K562 (cell line): ENCODE data around the gene SH3YL1. TPM values are rescaled to one million over a fixed set of nuclear protein-coding genes. Genes with fewer than 3 reads are reported as not detected.
A peak's percentile ranks its signal among the peaks of the same experiment; 100 is the strongest.

ENCODE experiments used
- ATAC-seq: fragments of 200-7000 bp; cut with Tn5 transposase; 3 replicates; pipeline ENCODE4 v1.9.1; 2020; ENCODE audit warnings: moderate library complexity
- BruUV-seq: library from RNA; stranded (reverse); fragments of 400-500 nt; replicated peaks from 2 replicates; lab custom pipeline; 2021; lab: Mats Ljungman, UMichigan
- CTCF ChIA-PET: fragments of 300-600 bp; formaldehyde crosslinking; extraction: SDS; loops from one replicate; lab custom pipeline; 2021; ENCODE audit warnings: low intra/inter-chr PET ratio; lab: Yijun Ruan, JAX
- POLR2A ChIA-PET: fragments of 300-600, 350-650 bp; sonication (Branson Sonifier 250); formaldehyde crosslinking; extraction: SDS; loops from one replicate; lab custom pipeline; 2021; ENCODE audit warnings: antibody characterized with exemption, inconsistent platforms; lab: Yijun Ruan, JAX
- DNase-seq, 4 experiments: peaks; one replicate each; pipeline versions ENCODE4 v3.0.0 to v3.0.0-alpha.2; 2011 to 2018; ENCODE audit warnings: low spot score in 3 of 4, mixed read lengths in 3 of 4; ENCODE audit errors: extremely low read depth in 1 of 4
- FAIRE-seq: peaks from 2 replicates; lab custom pipeline; 2011; peaks lifted over from hg19 to GRCh38; lab: Jason Lieb, UNC
- H2AFZ ChIP-seq: 2 replicates; pipeline ENCODE4 v1.6.0; 2011; ENCODE audit warnings: low read depth, low read length, control low read depth, inconsistent platforms
- H3K27ac ChIP-seq: fragments of 200-600 bp; 3 replicates; pipeline ENCODE4 v1.8.0; 2011; ENCODE audit warnings: low read depth, mild to moderate bottlenecking, control low read depth, inconsistent platforms, low read length, moderate library complexity, mixed read lengths; ENCODE audit errors: extremely low read depth
- H3K27me3 ChIP-seq, 2 experiments: fragments of 300-600 bp in 1 of 2; 2 replicates in 1 of 2; 3 replicates in 1 of 2; pipeline versions ENCODE4 v1.6.0 to v1.8.0; 2011; ENCODE audit warnings: inconsistent platforms in 2 of 2, low read length in 2 of 2, mild to moderate bottlenecking in 1 of 2, mixed read lengths in 1 of 2, moderate library complexity in 1 of 2; ENCODE audit not compliant: control insufficient read depth in 2 of 2, insufficient read depth in 2 of 2
- H3K36me3 ChIP-seq: fragments of 300-600 bp; 3 replicates; pipeline ENCODE4 v1.8.0; 2011; ENCODE audit warnings: mild to moderate bottlenecking, low read length, inconsistent platforms; ENCODE audit not compliant: control insufficient read depth, insufficient read depth
- H3K4me1 ChIP-seq, 2 experiments: fragments of 200-600 bp in 1 of 2; replicated peaks in 1 of 2; 2 replicates in 1 of 2; 3 replicates in 1 of 2; pipeline versions ENCODE4 v1.5.1 to v1.8.0; 2011; ENCODE audit warnings: inconsistent platforms in 2 of 2, low read length in 2 of 2, mild to moderate bottlenecking in 1 of 2, mixed read lengths in 1 of 2, moderate library complexity in 1 of 2; ENCODE audit not compliant: control insufficient read depth in 2 of 2, insufficient read depth in 2 of 2
- H3K4me2 ChIP-seq: 2 replicates; pipeline ENCODE4 v1.6.1; 2011; ENCODE audit warnings: low read length, control low read depth, inconsistent platforms, mixed read lengths; ENCODE audit not compliant: insufficient read depth
- H3K4me3 ChIP-seq: fragments of 200-600 bp; sonication (generic), shearing (Covaris generic); 2 replicates; pipeline ENCODE4 v1.5.1; 2016; ENCODE audit warnings: control low read depth, inconsistent platforms
- H3K79me2 ChIP-seq: fragments of 200-600 bp; 3 replicates; pipeline ENCODE4 v1.8.0; 2011; ENCODE audit warnings: low read length, inconsistent platforms; ENCODE audit not compliant: control insufficient read depth, insufficient read depth
- H3K9ac ChIP-seq, 2 experiments: 2 replicates each; pipeline versions ENCODE4 v1.6.0 to v1.6.1; 2011; ENCODE audit warnings: low read depth in 2 of 2, low read length in 2 of 2, control low read depth in 1 of 2, inconsistent platforms in 1 of 2, mild to moderate bottlenecking in 1 of 2, mixed read lengths in 1 of 2; ENCODE audit not compliant: insufficient read depth in 1 of 2
- H3K9me1 ChIP-seq: one replicate; pipeline ENCODE4 v1.6.0; 2011; ENCODE audit warnings: inconsistent platforms, mild to moderate bottlenecking, low read length, moderate library complexity; ENCODE audit not compliant: control insufficient read depth, insufficient read depth
- H3K9me3 ChIP-seq: replicated peaks from 2 replicates; pipeline ENCODE4 v1.5.1; 2011; ENCODE audit warnings: low read depth, low read length, inconsistent platforms; ENCODE audit not compliant: control insufficient read depth, insufficient read depth
- H4K20me1 ChIP-seq: replicated peaks from 2 replicates; pipeline ENCODE4 v1.6.1; 2011; ENCODE audit warnings: low read length, inconsistent platforms, mixed read lengths; ENCODE audit not compliant: control insufficient read depth, insufficient read depth
- CHD1 ChIP-seq: fragments of 200-600 bp; sonication (generic); IDR thresholded peaks from one replicate; pipeline ENCODE4 v1.6.1; 2012; ENCODE audit warnings: mild to moderate bottlenecking, moderate library complexity, low read length, inconsistent platforms
- ETV6 ChIP-seq, 3 experiments: fragments of 150-350 bp in 1 of 3; sonication (generic) in 1 of 3; formaldehyde crosslinking in 1 of 3; IDR thresholded peaks; 2 replicates each; pipeline versions ENCODE4 v1.6.1 to v1.8.0; 2014 to 2022; ENCODE audit warnings: borderline replicate concordance in 2 of 3, low read depth in 2 of 3, antibody characterized with exemption in 1 of 3, low read length in 1 of 3, mild to moderate bottlenecking in 1 of 3, missing genetic modification reagents in 1 of 3
- FUS ChIP-seq: fragments of 200-400 bp; formaldehyde crosslinking; optimal IDR thresholded peaks from 2 replicates; pipeline ENCODE3; 2017; ENCODE audit warnings: low read depth, low read length
- GABPA ChIP-seq: fragments of 200-800 bp; sonication (Bioruptor generic); conservative IDR thresholded peaks from 2 replicates; pipeline ENCODE4 v1.6.1; 2016; ENCODE audit warnings: low read depth, missing genetic modification characterization, missing compliant biosample characterization
- IRF2 ChIP-seq: sonication (generic); formaldehyde crosslinking; IDR thresholded peaks from 2 replicates; pipeline ENCODE4 v1.8.1; 2022; ENCODE audit warnings: mild to moderate bottlenecking, missing genetic modification reagents
- TAF9B ChIP-seq: fragments of 450-650 bp; IDR thresholded peaks from 2 replicates; pipeline ENCODE4 v1.6.1; 2018; ENCODE audit warnings: mild to moderate bottlenecking; ENCODE audit not compliant: partially characterized antibody
- ZNF184 ChIP-seq: sonication (generic); formaldehyde crosslinking; IDR thresholded peaks from 2 replicates; pipeline ENCODE4 v1.5.0; 2020; ENCODE audit warnings: missing genetic modification reagents
- WGBS: fragments of 100-300 bp; shearing (Covaris generic); methylation state at CpG from one replicate; pipeline ENCODE4 v1.1.6; 2016; ENCODE audit warnings: low coverage, mixed read lengths; ENCODE audit not compliant: insufficient coverage; ENCODE audit errors: missing lambda C conversion rate; 5-methylcytosine and 5-hydroxymethylcytosine counted together
- in situ Hi-C: fragments of 300-500 bp; cut with MboI; formaldehyde crosslinking; loops from 4 replicates; pipeline ENCODE4 v1.15.0; 2018; ENCODE audit warnings: inconsistent platforms, mixed read lengths
- intact Hi-C: fragments of 100-400 bp; cut with micrococcal nuclease; formaldehyde crosslinking; loops from 2 replicates; pipeline ENCODE4 v1.14.2; 2022
- polyA plus RNA-seq, 8 experiments: library from polyadenylated mRNA; depleted of rRNA in 4 of 8; stranded (reverse) in 5 of 8; unstranded in 3 of 8; fragments of >200 nt; fragmentation: Nextera tagmentation in 2 of 8; fragmentation: Illumina TruSeq in 1 of 8; extraction: Ambion mirVana in 2 of 8; extraction: Trizol in 1 of 8; gene quantifications; 2 replicates each; pipeline versions ENCODE4 v1.2.1 to v1.2.3, GENCODE V29; 2011 to 2014; ENCODE audit warnings: inconsistent platforms in 1 of 8, missing spikeins in 1 of 8
- total RNA-seq, 7 experiments: library from RNA; depleted of rRNA in 6 of 7; stranded (reverse); fragments of >200 nt in 6 of 7; fragmentation: Illumina TruSeq in 2 of 7; extraction: Trizol in 2 of 7; gene quantifications; 2 replicates each; pipeline versions ENCODE4 v1.2.1 to v1.2.3, GENCODE V29; 2011 to 2021; ENCODE audit warnings: low replicate concordance in 1 of 7
- TF ChIP-seq, protein P1 (sequence below): fragments of 250-450 bp; sonication (Bioruptor Pico); IDR thresholded peaks from 2 replicates; pipeline ENCODE4 v1.5.0; 2021; ENCODE audit warnings: mild to moderate bottlenecking, borderline replicate concordance
- TF ChIP-seq, protein P2 (sequence below): sonication (generic); formaldehyde crosslinking; IDR thresholded peaks from 2 replicates; pipeline ENCODE4 v1.8.1; 2023; ENCODE audit warnings: mild to moderate bottlenecking, missing genetic modification reagents, moderate library complexity

The SH3YL1 gene
- total and polyA plus RNA-seq, 9 of the 15 experiments (the other 6 are each of a cell fraction or from before 2014, with no cell fraction given), result 3.9 to 7.8 (median 5.3) TPM

GRCh38 chr2:249538-250042, 14.2 kb downstream of the SH3YL1 start:
- FAIRE-seq (no peak), DNase-seq (no peak), ATAC-seq (no peak)
- WGBS, result 39% methylated on average over 15 of the region's 15 CpGs
- no peak overlapping the region for H3K4me2 ChIP-seq
- CTCF ChIA-PET, result no interaction called here
- H3K9me3 ChIP-seq, result no peaks in the 10 kb centered on the region
- no peak overlapping the region for H3K27ac ChIP-seq
- H3K4me1 ChIP-seq, result no peaks in the 10 kb centered on the region
- H3K36me3 ChIP-seq, result no peaks in the 10 kb centered on the region
- no peak overlapping the region for H3K4me3 ChIP-seq
- TF ChIP-seq, protein P1, sequence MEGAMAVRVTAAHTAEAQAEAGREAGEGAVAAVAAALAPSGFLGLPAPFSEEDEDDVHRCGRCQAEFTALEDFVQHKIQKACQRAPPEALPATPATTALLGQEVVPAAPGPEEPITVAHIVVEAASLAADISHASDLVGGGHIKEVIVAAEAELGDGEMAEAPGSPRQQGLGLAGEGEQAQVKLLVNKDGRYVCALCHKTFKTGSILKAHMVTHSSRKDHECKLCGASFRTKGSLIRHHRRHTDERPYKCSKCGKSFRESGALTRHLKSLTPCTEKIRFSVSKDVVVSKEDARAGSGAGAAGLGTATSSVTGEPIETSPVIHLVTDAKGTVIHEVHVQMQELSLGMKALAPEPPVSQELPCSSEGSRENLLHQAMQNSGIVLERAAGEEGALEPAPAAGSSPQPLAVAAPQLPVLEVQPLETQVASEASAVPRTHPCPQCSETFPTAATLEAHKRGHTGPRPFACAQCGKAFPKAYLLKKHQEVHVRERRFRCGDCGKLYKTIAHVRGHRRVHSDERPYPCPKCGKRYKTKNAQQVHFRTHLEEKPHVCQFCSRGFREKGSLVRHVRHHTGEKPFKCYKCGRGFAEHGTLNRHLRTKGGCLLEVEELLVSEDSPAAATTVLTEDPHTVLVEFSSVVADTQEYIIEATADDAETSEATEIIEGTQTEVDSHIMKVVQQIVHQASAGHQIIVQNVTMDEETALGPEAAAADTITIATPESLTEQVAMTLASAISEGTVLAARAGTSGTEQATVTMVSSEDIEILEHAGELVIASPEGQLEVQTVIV (CRISPR knock-in tag), result no peak
- TF ChIP-seq, protein P2, sequence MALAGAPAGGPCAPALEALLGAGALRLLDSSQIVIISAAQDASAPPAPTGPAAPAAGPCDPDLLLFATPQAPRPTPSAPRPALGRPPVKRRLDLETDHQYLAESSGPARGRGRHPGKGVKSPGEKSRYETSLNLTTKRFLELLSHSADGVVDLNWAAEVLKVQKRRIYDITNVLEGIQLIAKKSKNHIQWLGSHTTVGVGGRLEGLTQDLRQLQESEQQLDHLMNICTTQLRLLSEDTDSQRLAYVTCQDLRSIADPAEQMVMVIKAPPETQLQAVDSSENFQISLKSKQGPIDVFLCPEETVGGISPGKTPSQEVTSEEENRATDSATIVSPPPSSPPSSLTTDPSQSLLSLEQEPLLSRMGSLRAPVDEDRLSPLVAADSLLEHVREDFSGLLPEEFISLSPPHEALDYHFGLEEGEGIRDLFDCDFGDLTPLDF (CRISPR knock-in tag), result no peak
- TF ChIP-seq TAF9B (no peak), FUS (no peak), CHD1 (no peak), ETV6 (IDR thresholded peaks at IDR 0.05; ENCODE audit: borderline replicate concordance in 1 of 2, low read depth in 2 of 2, low read length in 1 of 2) (no peak), ETV6 (CRISPR knock-in tag; IDR thresholded peaks at IDR 0.05; ENCODE audit: borderline replicate concordance) (no peak), GABPA (tag) (no peak), IRF2 (CRISPR knock-in tag) (no peak), ZNF184 (CRISPR knock-in tag) (no peak)
- intact Hi-C loops (no loop called here), in situ Hi-C loops (no loop called here)
- H3K9ac ChIP-seq, result no peak overlapping the region
- no TSS peak for BruUV-seq
- peaks cover 0 to 4% of the 10 kb centered on the region in 2 experiments; a peak in 1 of 5 replicates for H3K27me3 ChIP-seq
- no peaks in the 10 kb centered on the region for H4K20me1 ChIP-seq
- POLR2A ChIA-PET, result no interaction called here
- H3K9me1 ChIP-seq, result no peaks in the 10 kb centered on the region
- no peaks in the 10 kb centered on the region for H3K79me2 ChIP-seq
- H2AFZ ChIP-seq, result peak overlapping the region; percentile 19; the same call in 1 of the 2 replicates
